ENCODE measurements around the gene OR13C9.

GRCh38 chr9:104658496-104659195 is 40.6 kb upstream of the OR13C9 start:
- TF ChIP-seq POLR2AphosphoS5 (IDR thresholded peaks at IDR 0.05; ENCODE audit: low read depth, low read length) = no peak
- TF ChIP-seq, protein P1, sequence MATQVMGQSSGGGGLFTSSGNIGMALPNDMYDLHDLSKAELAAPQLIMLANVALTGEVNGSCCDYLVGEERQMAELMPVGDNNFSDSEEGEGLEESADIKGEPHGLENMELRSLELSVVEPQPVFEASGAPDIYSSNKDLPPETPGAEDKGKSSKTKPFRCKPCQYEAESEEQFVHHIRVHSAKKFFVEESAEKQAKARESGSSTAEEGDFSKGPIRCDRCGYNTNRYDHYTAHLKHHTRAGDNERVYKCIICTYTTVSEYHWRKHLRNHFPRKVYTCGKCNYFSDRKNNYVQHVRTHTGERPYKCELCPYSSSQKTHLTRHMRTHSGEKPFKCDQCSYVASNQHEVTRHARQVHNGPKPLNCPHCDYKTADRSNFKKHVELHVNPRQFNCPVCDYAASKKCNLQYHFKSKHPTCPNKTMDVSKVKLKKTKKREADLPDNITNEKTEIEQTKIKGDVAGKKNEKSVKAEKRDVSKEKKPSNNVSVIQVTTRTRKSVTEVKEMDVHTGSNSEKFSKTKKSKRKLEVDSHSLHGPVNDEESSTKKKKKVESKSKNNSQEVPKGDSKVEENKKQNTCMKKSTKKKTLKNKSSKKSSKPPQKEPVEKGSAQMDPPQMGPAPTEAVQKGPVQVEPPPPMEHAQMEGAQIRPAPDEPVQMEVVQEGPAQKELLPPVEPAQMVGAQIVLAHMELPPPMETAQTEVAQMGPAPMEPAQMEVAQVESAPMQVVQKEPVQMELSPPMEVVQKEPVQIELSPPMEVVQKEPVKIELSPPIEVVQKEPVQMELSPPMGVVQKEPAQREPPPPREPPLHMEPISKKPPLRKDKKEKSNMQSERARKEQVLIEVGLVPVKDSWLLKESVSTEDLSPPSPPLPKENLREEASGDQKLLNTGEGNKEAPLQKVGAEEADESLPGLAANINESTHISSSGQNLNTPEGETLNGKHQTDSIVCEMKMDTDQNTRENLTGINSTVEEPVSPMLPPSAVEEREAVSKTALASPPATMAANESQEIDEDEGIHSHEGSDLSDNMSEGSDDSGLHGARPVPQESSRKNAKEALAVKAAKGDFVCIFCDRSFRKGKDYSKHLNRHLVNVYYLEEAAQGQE (IDR thresholded peaks at IDR 0.05; ENCODE audit: insufficient read depth in 1 of 2, low read depth in 2 of 2, low read length in 2 of 2) = no peak
